Fibroblast of upper back skin (primary cell): ENCODE data around the gene PPP1R12C.
A peak's percentile ranks its signal among the peaks of the same experiment; 100 is the strongest.
"Not testable (repeated sequence)": the region's sequence is repeated elsewhere in the genome, so short reads cannot be mapped to it uniquely, and the experiment has no call there.

Source experiments
- DNase-seq: peaks from one replicate; pipeline ENCODE4 v3.0.0-alpha.2; 2013

The PPP1R12C gene

GRCh38 chr19:55109527-55110291 is 7.7 kb downstream of the PPP1R12C start:
- DNase-seq: peak; percentile 30

GRCh38 chr19:55107252-55107651 is 10.2 kb downstream of the PPP1R12C start:
- DNase-seq: not testable (repeated sequence)

GRCh38 chr19:55106591-55106990 is 10.8 kb downstream of the PPP1R12C start:
- DNase-seq: no peak

DNA sequence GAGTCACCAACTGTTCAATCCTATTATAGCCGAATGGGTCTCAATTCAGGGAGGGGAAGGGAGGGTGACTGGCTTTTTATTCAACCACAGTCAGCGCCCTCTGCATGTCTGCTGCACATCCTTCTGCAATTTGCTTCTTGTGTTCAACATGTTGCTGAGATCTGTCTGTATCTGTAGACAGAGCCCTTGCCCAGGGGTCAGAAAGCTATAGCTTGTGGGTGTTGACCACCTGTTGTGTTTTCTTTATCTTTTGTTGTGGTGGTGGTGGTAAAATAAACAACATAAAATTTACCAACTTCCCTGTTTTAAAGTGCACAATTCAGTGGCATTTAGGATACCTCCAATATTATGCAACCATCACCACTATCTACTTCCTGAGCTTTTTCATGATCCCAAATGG is 12.2 kb downstream of the PPP1R12C start:
- no peak for DNase-seq

- DNase-seq: no peak
Observed at GRCh38 chr19:55103190-55103589, 14.2 kb downstream of the PPP1R12C start.

DNA sequence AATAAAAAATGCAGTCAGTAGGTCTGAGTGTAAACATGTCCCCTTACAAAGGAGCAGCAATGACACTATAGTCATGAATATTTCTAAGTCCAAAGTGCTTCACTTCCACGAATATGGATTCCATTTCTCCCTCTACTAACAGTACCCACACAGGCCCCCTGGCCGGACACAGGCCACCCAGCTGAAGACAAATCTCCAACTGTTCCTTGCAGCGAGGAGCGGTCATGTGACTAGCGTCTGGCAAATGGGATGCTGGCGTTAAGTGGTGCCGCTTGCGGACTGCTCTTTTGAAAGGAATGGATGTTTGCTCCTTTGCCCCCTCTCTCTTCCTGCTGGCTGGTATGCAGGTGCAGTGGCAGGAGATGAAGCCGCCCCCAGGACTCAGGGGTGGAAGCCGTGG is 16.2 kb downstream of the PPP1R12C start:
- DNase-seq: no peak

DNA sequence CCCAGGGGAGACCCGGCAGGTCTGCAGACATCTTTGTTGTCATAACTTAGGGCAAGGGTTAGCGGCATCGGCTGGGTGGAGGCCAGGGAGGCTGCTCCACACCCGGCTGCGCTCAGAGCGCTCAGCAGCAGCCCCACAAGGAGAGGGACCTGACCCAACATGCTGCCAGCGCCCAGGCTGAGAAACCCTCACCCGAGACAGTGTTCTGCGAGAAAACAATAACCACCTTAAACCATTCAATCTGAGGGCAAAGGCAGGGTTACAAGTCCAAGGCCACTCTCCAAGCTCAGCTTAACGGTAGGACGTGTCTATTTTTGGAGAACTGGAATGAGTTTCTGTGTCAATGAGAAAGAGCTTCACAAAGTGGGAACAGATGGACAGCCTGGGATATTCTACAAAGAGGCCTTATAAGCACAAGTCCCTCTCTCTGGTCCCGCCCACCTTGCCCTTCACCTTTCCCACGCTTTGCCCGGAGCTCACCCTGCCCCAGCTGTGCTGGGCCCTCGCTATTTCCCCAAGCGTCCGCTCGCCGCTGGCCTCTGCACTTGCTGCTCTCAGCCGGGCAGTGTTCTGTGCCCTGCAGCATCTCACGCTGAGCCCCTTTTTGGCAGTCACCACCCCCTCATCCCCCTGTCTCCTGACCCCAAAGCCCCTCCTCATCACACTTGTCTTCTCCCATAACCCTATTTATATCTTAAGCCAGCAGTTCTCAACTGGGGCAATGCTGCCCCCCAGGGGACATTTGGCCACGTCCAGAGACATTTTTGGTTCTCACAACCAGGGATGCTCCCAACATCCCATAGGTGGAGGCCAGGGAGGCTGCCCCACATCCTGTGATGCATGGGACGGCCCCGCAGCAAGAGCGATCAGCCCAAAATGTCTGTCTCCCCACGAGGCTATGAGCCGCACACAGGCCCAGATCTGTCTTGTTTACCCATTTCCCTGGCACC is 17.6 kb downstream of the PPP1R12C start:
- no peak for DNase-seq

DNA sequence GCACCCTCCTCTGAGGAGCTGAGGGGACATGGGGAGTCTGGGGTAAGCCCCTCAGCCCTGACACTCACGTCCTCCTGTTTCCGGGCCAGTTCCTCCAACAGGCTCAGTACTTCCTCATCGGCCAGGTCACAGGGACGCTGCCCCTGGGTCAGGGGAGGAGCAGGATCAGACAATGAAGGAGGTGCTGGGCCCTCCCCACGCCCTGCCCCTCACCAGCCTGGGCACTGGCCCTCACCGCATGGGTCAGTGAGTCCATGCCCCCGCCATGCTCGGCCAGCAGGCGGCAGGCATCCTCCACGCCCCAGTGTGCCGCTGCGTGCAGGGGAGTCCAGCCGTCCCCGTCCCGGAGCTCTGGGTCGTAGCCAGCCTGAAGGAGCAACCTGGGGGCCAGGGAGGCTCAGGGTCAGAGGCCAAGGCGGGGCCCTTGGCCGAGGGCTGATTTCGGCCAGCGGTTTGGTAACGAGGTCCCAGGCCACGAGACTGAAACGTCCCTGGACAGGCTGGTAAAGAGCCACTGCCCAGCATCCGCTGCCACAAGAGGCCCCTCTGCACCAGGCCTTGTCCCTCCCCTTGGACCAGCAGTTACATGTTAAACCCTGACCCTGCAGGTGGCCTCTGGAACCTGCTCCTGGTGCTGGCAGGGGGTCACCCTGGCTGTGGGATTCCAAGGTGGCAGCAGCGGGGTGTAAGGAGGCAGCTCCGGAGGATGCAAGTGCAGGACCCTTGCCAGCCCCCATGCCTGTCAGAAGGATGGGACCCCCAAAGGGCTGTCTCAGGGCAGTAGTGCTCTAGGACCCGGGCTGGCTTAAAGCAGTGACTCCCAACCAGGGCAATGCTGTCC is 18.5 kb downstream of the PPP1R12C start:
- DNase-seq: no peak

- DNase-seq: no peak
Observed at GRCh38 chr19:55097864-55098715, 19.3 kb downstream of the PPP1R12C start.

DNA sequence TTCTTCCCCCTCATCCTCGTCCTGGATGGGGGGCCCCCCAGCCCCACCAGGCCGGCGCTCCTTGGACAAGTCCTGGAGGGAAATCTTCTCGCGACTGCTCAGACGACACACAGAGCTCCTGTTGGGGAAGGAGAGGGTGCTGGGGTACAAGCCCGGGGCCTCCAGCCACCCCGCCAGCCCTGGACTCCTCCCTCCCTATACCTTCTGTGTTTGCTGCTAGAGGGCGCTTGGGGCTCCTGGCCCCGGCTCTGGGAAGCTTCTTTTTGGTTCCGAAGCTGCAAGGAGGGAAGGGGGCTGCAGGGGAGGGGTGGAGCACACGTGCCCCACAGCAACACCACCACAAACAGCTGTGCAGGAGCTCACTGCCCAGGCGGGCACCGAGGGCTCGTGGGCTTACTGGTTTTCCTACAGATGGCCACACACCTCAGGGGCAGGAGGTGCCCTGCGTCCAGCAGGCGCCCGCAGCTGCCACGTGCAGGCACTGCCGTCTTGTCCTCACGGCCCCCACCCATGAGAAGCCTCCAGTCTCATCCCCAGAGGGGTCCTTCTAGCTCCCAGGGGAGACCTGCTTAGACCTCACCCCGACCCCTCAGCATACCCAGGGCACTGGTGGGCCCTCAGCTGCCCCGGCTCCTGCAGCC is 21.3 kb downstream of the PPP1R12C start:
- DNase-seq: no peak

DNA sequence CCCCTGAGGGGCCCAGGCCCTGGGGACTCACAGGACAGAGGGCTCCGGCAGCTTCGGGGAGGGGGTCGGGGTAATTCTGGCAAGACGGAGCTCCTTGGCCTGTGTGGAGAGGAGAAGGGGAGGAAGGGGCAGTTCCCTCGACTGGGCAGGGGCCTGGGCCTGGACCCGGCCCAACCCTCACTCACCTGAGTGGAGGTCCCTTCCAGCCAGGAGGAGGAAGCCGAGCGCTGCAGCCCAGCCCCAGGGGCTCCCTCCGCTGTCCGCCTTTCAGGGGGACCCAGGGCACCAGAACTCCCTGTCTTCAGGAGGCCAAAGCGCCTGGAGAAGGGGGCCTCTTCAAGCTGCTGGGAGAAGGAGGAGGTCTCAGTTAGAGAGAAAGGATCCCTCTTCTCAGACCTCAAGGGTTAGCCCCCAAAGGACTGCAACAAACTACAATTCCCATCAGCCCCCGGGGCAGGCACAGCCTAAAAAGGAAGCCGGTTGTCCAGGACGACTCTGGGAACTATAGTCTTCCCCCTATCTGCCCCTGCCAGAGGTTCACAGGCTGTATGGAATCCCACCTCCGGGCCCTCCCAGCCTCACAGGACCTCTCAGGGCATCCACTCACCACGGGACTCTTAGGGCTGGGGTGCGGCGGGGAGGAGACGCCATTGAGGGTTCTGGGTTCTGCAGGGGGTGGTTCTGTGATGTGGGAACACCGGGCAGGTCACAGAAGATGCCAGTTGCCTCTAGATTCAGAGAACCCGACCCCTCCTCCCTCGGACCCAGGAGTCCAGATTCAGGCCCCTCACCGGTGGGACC is 22.0 kb downstream of the PPP1R12C start:
- no peak for DNase-seq

DNA sequence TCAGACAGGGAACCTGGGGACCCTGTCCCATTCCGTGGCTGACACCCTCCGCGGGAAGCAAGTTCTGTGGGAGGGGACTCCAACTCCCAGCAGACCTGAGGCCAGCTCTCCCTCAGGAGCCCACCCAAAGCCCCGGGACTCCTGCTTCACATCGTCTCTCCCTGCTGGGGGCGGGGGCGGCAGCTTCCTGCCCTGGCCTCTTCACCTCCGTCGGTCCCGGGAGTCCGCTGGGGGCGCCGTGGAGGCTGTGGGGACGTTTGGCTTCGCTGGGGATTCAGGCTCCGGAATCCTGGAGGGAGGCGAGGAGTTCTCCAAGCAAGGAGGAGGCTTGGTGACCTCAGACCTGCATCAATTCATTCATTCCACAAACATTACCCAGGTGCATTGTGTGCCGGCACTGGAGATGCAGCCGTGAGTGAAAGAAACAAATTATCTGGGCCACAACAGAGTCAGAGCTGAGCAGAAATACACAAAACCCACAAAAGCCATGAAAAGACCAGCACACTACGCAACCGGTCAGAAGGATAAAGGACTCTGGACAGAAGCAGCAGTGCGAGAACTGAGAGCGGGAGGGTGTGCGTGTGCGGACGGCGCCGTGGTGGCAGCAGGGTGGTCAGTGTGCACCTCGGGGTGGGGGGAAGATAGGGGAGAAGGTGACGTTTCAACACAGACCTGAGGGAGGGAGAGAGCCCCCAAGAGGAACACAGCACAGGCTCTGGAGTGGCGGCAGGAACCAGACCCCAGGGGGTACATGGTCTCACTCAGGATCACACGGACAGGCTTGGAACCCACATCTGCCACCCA is 22.8 kb downstream of the PPP1R12C start:
- no peak for DNase-seq

GRCh38 chr19:55092423-55093318 is 24.8 kb downstream of the PPP1R12C start:
- no peak for DNase-seq

- no peak for DNase-seq
Observed at GRCh38 chr19:55091955-55092354, 25.5 kb downstream of the PPP1R12C start.

- DNase-seq: no peak
Observed at GRCh38 chr19:55091126-55091910, 26.1 kb downstream of the PPP1R12C start.

GRCh38 chr19:55090564-55090963 is 26.9 kb downstream of the PPP1R12C start:
- no peak for DNase-seq

- no peak for DNase-seq
Observed at GRCh38 chr19:55089342-55089944, 28.0 kb downstream of the PPP1R12C start.
